ENCODE data around the gene ALG3.

The ALG3 gene

DNA sequence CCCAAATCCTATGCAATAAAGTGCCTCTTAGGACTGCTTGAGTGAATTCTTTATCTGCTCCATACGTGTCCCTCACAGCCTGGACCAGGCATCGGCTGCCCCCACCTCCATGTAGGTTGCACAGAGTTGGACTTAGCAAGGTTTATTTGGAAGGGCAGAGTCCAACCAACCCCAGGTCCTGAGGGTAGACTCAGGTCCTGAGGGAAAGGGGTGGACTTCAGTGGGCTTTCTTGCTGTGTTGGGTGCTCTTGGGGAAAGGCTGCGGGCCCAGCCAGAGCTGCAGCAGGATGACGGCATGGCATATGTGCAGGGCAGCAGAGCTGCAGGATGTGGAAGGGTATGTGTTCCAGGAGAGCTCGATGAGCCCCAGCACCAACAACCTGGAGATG, 6.5 kb downstream of the ALG3 start:
- H3K27me3 Mint-ChIP-seq, result no peaks in the 10 kb centered on the region
- no peak overlapping the region for H3K27ac Mint-ChIP-seq
- peaks cover 39% of the 10 kb centered on the region for H3K36me3 Mint-ChIP-seq
- H3K4me1 Mint-ChIP-seq, result peaks cover 11% of the 10 kb centered on the region
- H3K9me3 Mint-ChIP-seq, result no peaks in the 10 kb centered on the region
- H3K4me3 Mint-ChIP-seq, result no peak overlapping the region
- ATAC-seq, result no peak

DNA sequence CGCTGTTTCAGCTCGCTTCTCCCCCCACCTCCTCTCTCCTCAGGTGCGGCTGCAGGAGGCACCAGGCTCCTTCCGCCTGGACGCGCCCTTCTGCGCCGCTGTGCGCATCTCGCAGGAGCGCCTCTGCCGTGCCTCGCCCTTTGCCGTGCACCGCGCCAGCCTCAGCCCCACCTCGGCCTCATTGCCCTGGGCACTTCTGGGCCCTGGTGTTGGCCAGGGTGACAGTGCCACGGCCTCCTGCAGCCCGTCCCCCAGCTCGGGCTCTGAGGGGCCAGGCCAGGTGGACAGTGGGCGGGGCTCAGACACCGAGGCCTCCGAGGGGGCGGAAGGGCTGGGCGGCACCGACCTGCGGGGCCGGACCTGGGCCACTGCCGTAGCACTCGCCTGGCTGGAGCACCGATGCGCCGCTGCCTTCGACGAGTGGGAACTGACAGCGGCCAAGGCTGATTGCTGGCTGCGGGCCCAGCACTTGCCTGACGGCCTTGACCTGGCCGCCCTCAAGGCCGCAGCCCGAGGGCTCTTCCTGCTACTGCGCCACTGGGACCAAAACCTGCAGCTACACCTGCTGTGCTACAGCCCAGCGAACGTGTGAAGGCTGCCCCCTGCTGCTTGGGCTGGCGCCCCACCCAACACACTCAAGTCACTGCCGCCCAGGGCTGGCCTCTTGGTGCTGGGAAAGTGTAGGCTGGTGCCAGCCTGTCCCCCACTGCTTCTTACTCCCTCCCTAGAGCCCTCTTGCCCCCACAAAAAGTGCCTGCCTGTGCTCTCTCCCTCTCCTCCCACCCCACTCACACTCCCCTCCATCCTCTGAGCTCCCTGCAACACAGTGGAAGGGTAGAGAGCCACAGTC, 7.1 kb downstream of the ALG3 start:
- no peaks in the 10 kb centered on the region for H3K9me3 Mint-ChIP-seq
- peaks cover 39% of the 10 kb centered on the region for H3K36me3 Mint-ChIP-seq
- peaks cover 10% of the 10 kb centered on the region for H3K4me1 Mint-ChIP-seq
- no peaks in the 10 kb centered on the region for H3K27me3 Mint-ChIP-seq
- H3K4me3 Mint-ChIP-seq, result no peak overlapping the region
- no peak overlapping the region for H3K27ac Mint-ChIP-seq
- ATAC-seq, result peak; percentile 42

GRCh38 chr3:184241141-184241446, 7.7 kb downstream of the ALG3 start:
- no peak overlapping the region for H3K4me3 Mint-ChIP-seq
- no peak for ATAC-seq
- peaks cover 4% of the 10 kb centered on the region for H3K4me1 Mint-ChIP-seq
- H3K9me3 Mint-ChIP-seq, result no peaks in the 10 kb centered on the region
- no peaks in the 10 kb centered on the region for H3K27me3 Mint-ChIP-seq
- peaks cover 37% of the 10 kb centered on the region for H3K36me3 Mint-ChIP-seq
- no peak overlapping the region for H3K27ac Mint-ChIP-seq

DNA sequence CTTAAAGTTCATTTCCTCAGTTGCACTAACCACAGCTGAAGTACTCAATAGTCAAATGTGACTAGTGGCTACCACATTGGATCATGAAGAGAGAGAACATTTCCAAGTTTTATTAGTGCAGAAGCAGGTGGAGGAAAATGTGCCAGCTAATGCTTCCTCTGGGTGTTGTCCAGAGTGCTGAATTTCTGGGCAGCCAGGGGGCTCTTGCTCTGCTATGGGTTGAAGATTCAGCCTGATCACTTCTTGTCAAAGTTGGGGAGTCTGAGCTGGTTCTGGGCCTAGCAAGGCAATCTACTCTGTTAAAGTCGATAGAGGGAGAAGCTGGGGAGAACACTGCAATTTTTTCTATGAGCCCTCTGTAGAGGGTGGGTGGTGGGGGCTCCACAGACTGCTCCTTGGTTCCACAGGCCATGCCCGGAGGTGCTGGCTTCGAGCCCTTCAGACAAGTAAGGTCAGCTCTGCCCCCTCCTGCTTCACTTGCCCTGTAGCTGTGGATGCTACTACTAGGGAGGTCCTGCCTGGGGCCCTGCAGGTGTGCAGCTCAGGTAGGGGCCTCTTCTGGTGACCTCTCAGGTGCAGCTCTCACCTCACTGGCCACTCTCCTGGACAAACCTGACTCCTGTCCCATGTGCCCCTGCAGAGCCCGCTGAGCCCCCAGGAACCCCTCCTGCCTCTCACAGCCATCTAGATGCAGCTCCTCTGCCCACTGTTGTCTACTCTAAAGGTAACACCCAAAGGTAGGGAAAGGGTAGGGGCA, 8.2 kb downstream of the ALG3 start:
- H3K4me1 Mint-ChIP-seq, result no peaks in the 10 kb centered on the region

GRCh38 chr3:184239708-184240107, 9.1 kb downstream of the ALG3 start:
- Mint-ChIP-seq H3K27ac (no peak overlapping the region), H3K36me3 (peaks cover 26% of the 10 kb centered on the region)

More for the DNA sequence above, 8.2 kb downstream of the ALG3 start:
- Mint-ChIP-seq H3K9me3 (no peaks in the 10 kb centered on the region), H3K27me3 (no peaks in the 10 kb centered on the region), H3K27ac (no peak overlapping the region), H3K4me3 (no peak overlapping the region), H3K36me3 (peaks cover 32% of the 10 kb centered on the region)
- ATAC-seq, result no peak

DNA sequence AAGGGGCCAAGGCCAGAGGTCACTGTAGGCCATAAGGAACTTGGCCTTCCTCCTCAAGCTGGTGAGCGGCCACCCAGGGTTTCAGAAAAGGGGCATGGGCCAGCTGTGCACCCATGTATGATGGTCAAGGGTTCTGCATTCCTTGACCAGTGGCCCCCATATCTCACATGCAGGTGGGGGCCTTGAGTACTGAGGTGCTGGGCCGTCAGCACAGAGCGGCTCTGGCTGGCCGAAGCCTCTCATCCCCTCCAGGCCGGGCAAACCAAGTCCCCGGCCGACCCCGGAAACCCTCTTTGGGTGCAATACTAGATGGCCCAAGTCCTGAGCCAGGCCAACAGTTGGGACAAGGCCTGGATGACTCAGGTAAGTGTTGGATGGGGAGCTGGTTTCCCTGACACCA, 9.5 kb downstream of the ALG3 start:
- Mint-ChIP-seq H3K9me3 (no peaks in the 10 kb centered on the region), H3K27me3 (peaks cover under 1% of the 10 kb centered on the region), H3K4me1 (no peaks in the 10 kb centered on the region), H3K4me3 (no peak overlapping the region), H3K36me3 (peaks cover 21% of the 10 kb centered on the region), H3K27ac (no peak overlapping the region)
- no peak for ATAC-seq

More at GRCh38 chr3:184239708-184240107, 9.1 kb downstream of the ALG3 start:
- Mint-ChIP-seq H3K4me3 (no peak overlapping the region), H3K4me1 (no peaks in the 10 kb centered on the region), H3K9me3 (no peaks in the 10 kb centered on the region), H3K27me3 (no peaks in the 10 kb centered on the region)
- ATAC-seq, result no peak

- ATAC-seq, result no peak
These were observed 10.4 kb downstream of the ALG3 start for GRCh38 chr3:184238246-184238818.

GRCh38 chr3:184237807-184238206, 11.0 kb downstream of the ALG3 start:
- H3K9me3 Mint-ChIP-seq, result no peaks in the 10 kb centered on the region
- peaks cover 15% of the 10 kb centered on the region for H3K27me3 Mint-ChIP-seq
- no peak for ATAC-seq
- H3K4me1 Mint-ChIP-seq, result no peaks in the 10 kb centered on the region
- no peak overlapping the region for H3K27ac Mint-ChIP-seq
- peaks cover 9% of the 10 kb centered on the region for H3K36me3 Mint-ChIP-seq
- no peak overlapping the region for H3K4me3 Mint-ChIP-seq

More at GRCh38 chr3:184238246-184238818, 10.4 kb downstream of the ALG3 start:
- H3K27me3 Mint-ChIP-seq, result peaks cover 10% of the 10 kb centered on the region
- no peak overlapping the region for H3K4me3 Mint-ChIP-seq
- no peak overlapping the region for H3K27ac Mint-ChIP-seq
- no peaks in the 10 kb centered on the region for H3K4me1 Mint-ChIP-seq
- H3K36me3 Mint-ChIP-seq, result peaks cover 12% of the 10 kb centered on the region
- no peaks in the 10 kb centered on the region for H3K9me3 Mint-ChIP-seq

GRCh38 chr3:184237211-184237610, 11.6 kb downstream of the ALG3 start:
- H3K4me1 Mint-ChIP-seq, result no peaks in the 10 kb centered on the region
- no peaks in the 10 kb centered on the region for H3K9me3 Mint-ChIP-seq
- no peak overlapping the region for H3K4me3 Mint-ChIP-seq
- H3K27ac Mint-ChIP-seq, result no peak overlapping the region
- ATAC-seq, result no peak
- peaks cover 21% of the 10 kb centered on the region for H3K27me3 Mint-ChIP-seq
- peaks cover 3% of the 10 kb centered on the region for H3K36me3 Mint-ChIP-seq

DNA sequence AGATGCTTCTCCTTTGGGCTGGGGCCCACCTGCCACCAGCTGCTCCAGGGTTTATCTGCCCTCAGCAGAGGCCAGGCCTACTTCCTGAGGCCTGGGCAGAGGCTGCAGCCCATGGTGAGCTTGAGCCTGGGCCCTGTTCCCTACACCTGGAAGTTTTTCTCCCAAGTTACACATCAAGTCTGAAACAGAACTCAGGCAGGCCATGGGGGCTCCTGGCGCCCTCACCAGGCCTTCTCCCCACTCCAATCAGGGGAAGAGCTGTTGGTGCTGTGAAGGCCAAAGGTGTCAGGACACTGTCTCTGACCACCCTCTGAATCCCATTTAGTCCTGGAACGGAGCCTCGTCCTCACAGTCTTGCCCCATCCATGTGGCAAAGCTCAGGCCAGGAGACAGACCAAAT, 12.1 kb downstream of the ALG3 start:
- Mint-ChIP-seq H3K4me3 (no peak overlapping the region), H3K27ac (no peak overlapping the region)

GRCh38 chr3:184236033-184236410, 12.7 kb downstream of the ALG3 start:
- Mint-ChIP-seq H3K27ac (no peak overlapping the region), H3K9me3 (no peaks in the 10 kb centered on the region), H3K27me3 (peaks cover 33% of the 10 kb centered on the region), H3K36me3 (no peaks in the 10 kb centered on the region), H3K4me3 (no peak overlapping the region), H3K4me1 (peaks cover 8% of the 10 kb centered on the region)
- no peak for ATAC-seq

More for the DNA sequence above, 12.1 kb downstream of the ALG3 start:
- no peak for ATAC-seq
- Mint-ChIP-seq H3K4me1 (peaks cover 1% of the 10 kb centered on the region), H3K27me3 (peaks cover 27% of the 10 kb centered on the region), H3K9me3 (no peaks in the 10 kb centered on the region), H3K36me3 (no peaks in the 10 kb centered on the region)

- Mint-ChIP-seq H3K27me3 (peaks cover 38% of the 10 kb centered on the region), H3K9me3 (no peaks in the 10 kb centered on the region), H3K27ac (no peak overlapping the region), H3K4me1 (peaks cover 10% of the 10 kb centered on the region), H3K36me3 (no peaks in the 10 kb centered on the region), H3K4me3 (no peak overlapping the region)
- ATAC-seq, result no peak
These were observed 13.3 kb downstream of the ALG3 start for GRCh38 chr3:184235381-184236032.

DNA sequence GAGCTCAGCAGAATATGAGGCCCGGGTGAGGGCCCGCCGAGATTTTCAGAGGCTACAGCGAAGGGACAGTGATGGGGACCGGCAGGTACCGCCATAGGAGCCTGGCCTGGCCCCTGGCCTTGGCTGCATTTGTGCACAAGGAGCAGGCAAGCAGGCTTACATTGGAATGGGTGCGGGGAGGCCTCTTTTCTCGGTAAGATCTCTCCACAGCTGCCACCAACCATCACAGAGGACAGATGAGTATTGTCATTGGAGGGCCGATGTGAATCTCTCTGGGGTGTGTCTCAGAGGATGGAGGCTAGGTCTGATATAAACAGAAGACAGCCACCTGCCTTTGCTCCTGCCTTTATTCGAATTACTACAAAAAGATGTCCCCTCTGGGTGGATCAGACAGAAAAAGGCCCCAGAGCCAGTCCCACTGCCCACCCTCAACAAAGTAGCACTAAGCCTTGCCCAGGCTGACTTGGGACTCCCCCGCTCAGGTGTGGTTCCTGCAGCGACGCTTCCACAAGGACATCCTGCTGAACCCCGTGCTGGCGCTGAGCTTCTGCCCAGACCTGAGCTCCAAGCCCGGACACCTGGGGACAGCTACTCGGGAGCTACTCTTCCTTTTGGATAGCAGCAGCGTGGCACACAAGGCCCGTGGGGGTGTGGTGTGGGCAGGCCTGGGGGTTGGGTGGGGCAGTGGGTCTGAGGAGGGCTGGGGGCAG, 13.9 kb downstream of the ALG3 start:
- Mint-ChIP-seq H3K27ac (no peak overlapping the region), H3K36me3 (no peaks in the 10 kb centered on the region), H3K27me3 (peaks cover 38% of the 10 kb centered on the region), H3K4me1 (peaks cover 10% of the 10 kb centered on the region), H3K9me3 (no peaks in the 10 kb centered on the region), H3K4me3 (no peak overlapping the region)
- no peak for ATAC-seq

GRCh38 chr3:184234224-184234623, 14.5 kb downstream of the ALG3 start:
- Mint-ChIP-seq H3K27me3 (peaks cover 38% of the 10 kb centered on the region), H3K4me3 (no peak overlapping the region), H3K9me3 (no peaks in the 10 kb centered on the region), H3K27ac (no peak overlapping the region), H3K36me3 (no peaks in the 10 kb centered on the region), H3K4me1 (peaks cover 10% of the 10 kb centered on the region)
- ATAC-seq, result no peak
